Esophagus (tissue), 2 donors: ENCODE results near the gene P3H1. TPM values are rescaled to one million over a fixed set of nuclear protein-coding genes. Genes with fewer than 3 reads are reported as not detected.
"Not testable (repeated sequence)": the region's sequence is repeated elsewhere in the genome, so short reads cannot be mapped to it uniquely, and the experiment has no call there.

ENCODE experiments used
- H3K27ac ChIP-seq, 2 donors: one replicate each; pipeline ENCODE4 v1.5.1; 2013; ENCODE audit warnings: low read depth in 2 of 2, mild to moderate bottlenecking in 2 of 2, inconsistent platforms in 1 of 2, low read length in 1 of 2, moderate library complexity in 1 of 2
- H3K27me3 ChIP-seq, 2 donors: one replicate each; pipeline ENCODE4 v1.6.1; 2013; ENCODE audit warnings: low read length in 2 of 2, control low read depth in 1 of 2, mild to moderate bottlenecking in 1 of 2; ENCODE audit not compliant: insufficient read depth in 2 of 2, control insufficient read depth in 1 of 2
- H3K36me3 ChIP-seq, 2 donors: one replicate each; pipeline ENCODE4 v1.6.1; 2013; ENCODE audit warnings: low read length in 1 of 2; ENCODE audit not compliant: control insufficient read depth in 2 of 2, insufficient read depth in 2 of 2
- H3K4me1 ChIP-seq, 2 donors: one replicate each; pipeline ENCODE4 v1.6.1; 2013; ENCODE audit warnings: low read length in 1 of 2; ENCODE audit not compliant: control insufficient read depth in 2 of 2, insufficient read depth in 2 of 2
- H3K4me3 ChIP-seq, 2 donors: one replicate each; pipeline ENCODE4 v1.5.1; 2013; ENCODE audit warnings: low read length in 2 of 2, mild to moderate bottlenecking in 2 of 2, low read depth in 1 of 2, moderate library complexity in 1 of 2
- H3K9me3 ChIP-seq, 2 donors: one replicate each; pipeline ENCODE4 v1.6.1; 2013; ENCODE audit warnings: mild to moderate bottlenecking in 2 of 2, low read depth in 1 of 2, low read length in 1 of 2, moderate library complexity in 1 of 2; ENCODE audit not compliant: control insufficient read depth in 2 of 2, insufficient read depth in 1 of 2
- WGBS, 2 donors: extraction: QIAGEN DNeasy Blood & Tissue Kit; methylation state at CpG; one replicate each; pipeline ENCODE4 v1.1.7; 2013; 5-methylcytosine and 5-hydroxymethylcytosine counted together
- polyA plus RNA-seq, 2 donors: library from polyadenylated mRNA; stranded (reverse); fragments of 200-250 nt; gene quantifications; one replicate each; pipeline ENCODE4 v1.2.3, GENCODE V29; 2013
- donor health status: healthy with polysubstance abuse.
- donor health status: Bipolar disorder and iron deficiency.

P3H1 gene
- polyA plus RNA-seq, 2 donors = 6.4 to 11.4 TPM

GRCh38 chr1:42761567-42761966, 5.3 kb downstream of the P3H1 start:
- Histone ChIP-seq H3K27ac (no peak overlapping the region), H3K9me3 (no peaks in the 10 kb centered on the region), H3K4me1 (no peaks in the 10 kb centered on the region), H3K27me3 (no peaks in the 10 kb centered on the region), H3K4me3 (no peak overlapping the region), H3K36me3 (peaks cover 0 to 10% of the 10 kb centered on the region in 2 donors)
- 94 to 98% methylated on average over 4 of the region's 4 CpGs for WGBS, 2 donors

GRCh38 chr1:42759114-42759513, 7.7 kb downstream of the P3H1 start:
- Histone ChIP-seq H3K36me3 (peaks cover 0 to 22% of the 10 kb centered on the region in 2 donors), H3K27ac (no peak overlapping the region), H3K4me1 (no peaks in the 10 kb centered on the region), H3K9me3 (no peaks in the 10 kb centered on the region), H3K4me3 (no peak overlapping the region), H3K27me3 (no peaks in the 10 kb centered on the region)
- 74 to 81% methylated on average over 9 of the region's 9 CpGs for WGBS, 2 donors

- H3K4me3 ChIP-seq = no peak overlapping the region
- 80 to 84% methylated on average over 3 of the region's 3 CpGs for WGBS, 2 donors
- H3K9me3 ChIP-seq = no peaks in the 10 kb centered on the region
- no peaks in the 10 kb centered on the region for H3K4me1 ChIP-seq
- H3K36me3 ChIP-seq = peaks cover 0 to 25% of the 10 kb centered on the region in 2 donors
- no peak overlapping the region for H3K27ac ChIP-seq
- no peaks in the 10 kb centered on the region for H3K27me3 ChIP-seq
Observed at GRCh38 chr1:42758641-42759040, 8.2 kb downstream of the P3H1 start.

- Histone ChIP-seq H3K27me3 (no peaks in the 10 kb centered on the region), H3K36me3 (peaks cover 0 to 25% of the 10 kb centered on the region in 2 donors), H3K4me1 (no peaks in the 10 kb centered on the region), H3K9me3 (no peaks in the 10 kb centered on the region), H3K4me3 (no peak overlapping the region), H3K27ac (no peak overlapping the region)
Observed at GRCh38 chr1:42757892-42758275, 8.9 kb downstream of the P3H1 start.

GRCh38 chr1:42756956-42757891, 9.6 kb downstream of the P3H1 start:
- Histone ChIP-seq H3K27me3 (no peaks in the 10 kb centered on the region), H3K36me3 (peaks cover 3 to 27% of the 10 kb centered on the region in 2 donors), H3K4me1 (no peaks in the 10 kb centered on the region), H3K9me3 (no peaks in the 10 kb centered on the region), H3K27ac (no peak overlapping the region), H3K4me3 (no peak overlapping the region)
- 77 to 78% methylated on average over 17 of the region's 17 CpGs for WGBS, 2 donors

GRCh38 chr1:42753070-42753469, 13.8 kb downstream of the P3H1 start:
- no peak overlapping the region for H3K27ac ChIP-seq
- peaks cover 6 to 41% of the 10 kb centered on the region in 2 donors for H3K36me3 ChIP-seq
- no peaks in the 10 kb centered on the region for H3K9me3 ChIP-seq
- no peaks in the 10 kb centered on the region for H3K27me3 ChIP-seq
- 67 to 81% methylated on average over 1 of the region's 1 CpG for WGBS, 2 donors
- peaks cover 0 to 4% of the 10 kb centered on the region in 2 donors for H3K4me1 ChIP-seq
- H3K4me3 ChIP-seq = no peak overlapping the region

DNA sequence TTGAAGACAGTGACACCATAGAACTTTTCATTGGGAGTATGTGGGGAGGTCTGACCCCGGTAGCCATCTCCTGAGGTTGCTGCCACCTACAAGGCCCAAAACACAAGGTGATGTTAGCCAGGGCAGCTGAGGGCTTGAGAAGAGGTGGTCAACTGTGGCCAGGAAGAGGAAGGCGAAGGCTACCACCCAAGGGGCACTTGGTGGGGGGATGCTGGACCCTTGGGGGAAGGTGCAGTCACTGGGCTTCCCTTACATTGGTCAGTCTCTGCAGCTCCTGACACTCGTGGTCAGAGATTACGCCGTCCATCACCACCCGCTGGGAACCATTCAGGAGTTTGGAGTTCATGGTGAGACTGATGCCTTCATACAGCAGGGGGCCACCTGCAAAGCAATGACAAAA, 14.5 kb downstream of the P3H1 start:
- H3K4me3 ChIP-seq = no peak overlapping the region
- H3K27ac ChIP-seq = no peak overlapping the region
- peaks cover 6 to 41% of the 10 kb centered on the region in 2 donors for H3K36me3 ChIP-seq
- H3K9me3 ChIP-seq = no peaks in the 10 kb centered on the region
- no peaks in the 10 kb centered on the region for H3K27me3 ChIP-seq
- 95% methylated on average over 6 of the region's 6 CpGs for WGBS, 2 donors
- H3K4me1 ChIP-seq = peaks cover 0 to 4% of the 10 kb centered on the region in 2 donors

- not testable (repeated sequence) for H3K9me3 ChIP-seq, H3K27me3 ChIP-seq, H3K27ac ChIP-seq, H3K4me3 ChIP-seq, H3K4me1 ChIP-seq
- peaks cover 6 to 37% of the 10 kb centered on the region in 2 donors for H3K36me3 ChIP-seq
- 88 to 93% methylated on average over 8 of the region's 8 CpGs for WGBS, 2 donors
Observed at GRCh38 chr1:42751511-42752070, 15.2 kb downstream of the P3H1 start.

- Histone ChIP-seq H3K27me3 (no peaks in the 10 kb centered on the region), H3K4me1 (peaks cover 0 to 4% of the 10 kb centered on the region in 2 donors), H3K36me3 (peaks cover 6 to 32% of the 10 kb centered on the region in 2 donors), H3K4me3 (no peak overlapping the region), H3K9me3 (no peaks in the 10 kb centered on the region), H3K27ac (no peak overlapping the region)
- 92 to 96% methylated on average over 12 of the region's 12 CpGs for WGBS, 2 donors
Observed at GRCh38 chr1:42750041-42750440, 16.8 kb downstream of the P3H1 start.
